Gastroesophageal sphincter (tissue), 4 donors: Measurements from ENCODE around the gene POLR3F. TPM values are rescaled to one million over a fixed set of nuclear protein-coding genes. Genes with fewer than 3 reads are reported as not detected.
"Not testable (repeated sequence)": the region's sequence is repeated elsewhere in the genome, so short reads cannot be mapped to it uniquely, and the experiment has no call there.

Source experiments
- ATAC-seq: fragments of 150-250 bp; one replicate; pipeline ENCODE4 v1.9.1; 2016; ENCODE audit warnings: mild to moderate bottlenecking, moderate library complexity
- H3K27ac ChIP-seq, 4 donors: fragments of 200-600 bp; sonication (generic) in 3 of 4; 1 replicate in 3 of 4; 2 replicates in 1 of 4; pipeline ENCODE4 v1.5.1; 2016 to 2019
- H3K27me3 ChIP-seq: fragments of 200-600 bp; sonication (generic); one replicate; pipeline ENCODE4 v1.5.1; 2019
- H3K36me3 ChIP-seq, 2 donors: fragments of 200-600 bp; sonication (generic); one replicate each; pipeline ENCODE4 v1.5.1; 2019; ENCODE audit warnings: control low read depth in 1 of 2
- H3K4me1 ChIP-seq, 3 donors: fragments of 200-600 bp; sonication (generic); 1 replicate in 2 of 3; 2 replicates in 1 of 3; pipeline ENCODE4 v1.5.1; 2016 to 2019; ENCODE audit warnings: control low read depth in 2 of 3
- H3K4me3 ChIP-seq, 2 donors: fragments of 200-600 bp; sonication (generic); one replicate each; pipeline ENCODE4 v1.5.1; 2019; ENCODE audit warnings: mild to moderate bottlenecking in 1 of 2, moderate library complexity in 1 of 2
- H3K9me3 ChIP-seq, 3 donors: fragments of 200-600 bp; sonication (generic); one replicate each; pipeline ENCODE4 v1.5.1; 2017 to 2019; ENCODE audit warnings: control low read depth in 2 of 3
- EP300 ChIP-seq: sonication (generic); formaldehyde crosslinking; IDR thresholded peaks from one replicate; pipeline ENCODE4 v1.6.1; 2017; ENCODE audit warnings: antibody characterized with exemption, mild to moderate bottlenecking
- POLR2A ChIP-seq, 2 donors: fragments of 450-650 bp; IDR thresholded peaks; one replicate each; pipeline ENCODE4 v1.6.1; 2017; ENCODE audit warnings: antibody characterized with exemption in 2 of 2, mild to moderate bottlenecking in 2 of 2, moderate library complexity in 1 of 2
- POLR2AphosphoS5 ChIP-seq: sonication (generic); formaldehyde crosslinking; IDR thresholded peaks from one replicate; pipeline ENCODE4 v1.6.1; 2017; ENCODE audit warnings: antibody characterized with exemption
- WGBS, 2 donors: methylation state at CpG; one replicate each; pipeline ENCODE4 v1.1.5; 2018; ENCODE audit warnings: low coverage in 1 of 2; 5-methylcytosine and 5-hydroxymethylcytosine counted together
- total RNA-seq, 4 donors: library from RNA; depleted of rRNA; stranded (reverse); fragments of >200 nt; gene quantifications; one replicate each; pipeline ENCODE4 v1.1.0, GENCODE V29; 2016
- TF ChIP-seq, protein P1 (sequence below), 4 experiments: fragments of 200-600 bp in 2 of 4; fragments of 450-650 bp in 2 of 4; sonication (generic) in 1 of 4; IDR thresholded peaks; one replicate each; pipeline ENCODE4 v1.5.1; 2017 to 2019; ENCODE audit warnings: antibody characterized with exemption in 4 of 4, mild to moderate bottlenecking in 2 of 4, moderate library complexity in 2 of 4

The POLR3F gene
- total RNA-seq, 4 donors from 2014 or later, result 8.7 to 16.4 (median 13.1) TPM

DNA sequence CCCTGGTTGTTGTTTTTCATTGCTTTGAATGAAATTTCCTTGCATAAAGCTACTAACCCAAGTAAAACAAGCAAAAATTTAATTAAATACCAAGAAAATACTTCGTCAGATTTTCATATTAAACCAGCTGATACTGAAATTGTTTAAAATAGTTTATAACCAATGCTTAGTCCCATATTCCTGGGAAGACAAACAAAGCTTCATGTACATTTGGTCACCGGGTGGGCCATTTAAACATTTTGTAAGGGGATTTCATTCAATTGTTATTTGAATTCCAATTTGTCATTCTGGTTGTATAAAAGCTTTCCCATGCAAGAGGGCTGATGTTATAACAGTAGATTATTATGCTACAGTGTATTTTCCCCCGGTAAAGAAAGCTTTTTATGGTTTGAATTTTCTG is 30.4 kb downstream of the POLR3F start:
- Histone ChIP-seq H3K27ac (peak overlapping the region in 3 of 4 donors; percentile 67 to 79 (median 69)), H3K9me3 (no peaks in the 10 kb centered on the region), H3K4me3 (peak overlapping the region in 1 of 2 donors; percentile 53), H3K27me3 (peaks cover 4% of the 10 kb centered on the region), H3K36me3 (peaks cover 0 to 14% of the 10 kb centered on the region in 2 donors), H3K4me1 (peaks cover 0 to 18% (median 6%) of the 10 kb centered on the region in 3 donors)
- no peak for TF ChIP-seq POLR2A (IDR thresholded peaks at IDR 0.05)
- TF ChIP-seq POLR2AphosphoS5, result no peak
- no peak for TF ChIP-seq EP300
- TF ChIP-seq, protein P1, sequence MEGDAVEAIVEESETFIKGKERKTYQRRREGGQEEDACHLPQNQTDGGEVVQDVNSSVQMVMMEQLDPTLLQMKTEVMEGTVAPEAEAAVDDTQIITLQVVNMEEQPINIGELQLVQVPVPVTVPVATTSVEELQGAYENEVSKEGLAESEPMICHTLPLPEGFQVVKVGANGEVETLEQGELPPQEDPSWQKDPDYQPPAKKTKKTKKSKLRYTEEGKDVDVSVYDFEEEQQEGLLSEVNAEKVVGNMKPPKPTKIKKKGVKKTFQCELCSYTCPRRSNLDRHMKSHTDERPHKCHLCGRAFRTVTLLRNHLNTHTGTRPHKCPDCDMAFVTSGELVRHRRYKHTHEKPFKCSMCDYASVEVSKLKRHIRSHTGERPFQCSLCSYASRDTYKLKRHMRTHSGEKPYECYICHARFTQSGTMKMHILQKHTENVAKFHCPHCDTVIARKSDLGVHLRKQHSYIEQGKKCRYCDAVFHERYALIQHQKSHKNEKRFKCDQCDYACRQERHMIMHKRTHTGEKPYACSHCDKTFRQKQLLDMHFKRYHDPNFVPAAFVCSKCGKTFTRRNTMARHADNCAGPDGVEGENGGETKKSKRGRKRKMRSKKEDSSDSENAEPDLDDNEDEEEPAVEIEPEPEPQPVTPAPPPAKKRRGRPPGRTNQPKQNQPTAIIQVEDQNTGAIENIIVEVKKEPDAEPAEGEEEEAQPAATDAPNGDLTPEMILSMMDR (IDR thresholded peaks at IDR 0.05), result no peak
- no peak for ATAC-seq
- 81 to 85% methylated on average over 3 of the region's 3 CpGs for WGBS, 2 donors

DNA sequence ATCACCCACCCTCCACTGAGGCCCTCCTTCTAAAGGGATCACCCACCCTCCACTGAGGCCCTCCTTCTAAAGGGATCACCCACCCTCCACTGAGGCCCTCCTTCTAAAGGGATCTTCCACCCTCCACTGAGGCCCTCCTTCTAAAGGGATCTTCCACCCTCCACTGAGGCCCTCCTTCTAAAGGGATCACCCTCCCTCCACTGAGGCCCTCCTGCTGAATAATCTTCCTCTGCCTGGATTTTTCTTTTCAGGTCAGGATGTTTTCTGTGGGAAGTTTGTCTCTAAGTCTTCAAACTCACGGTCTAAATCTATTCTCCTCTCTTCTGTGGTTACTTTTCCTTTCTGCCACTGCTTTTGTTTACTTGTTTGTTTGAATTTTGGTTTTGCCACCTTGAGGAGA is 34.5 kb downstream of the POLR3F start:
- 60 to 67% methylated on average over 1 of the region's 1 CpG for WGBS, 2 donors
- not testable (repeated sequence) for ATAC-seq, H3K36me3 ChIP-seq, H3K9me3 ChIP-seq, H3K4me1 ChIP-seq, H3K27ac ChIP-seq, H3K4me3 ChIP-seq
- peaks cover 34% of the 10 kb centered on the region for H3K27me3 ChIP-seq

GRCh38 chr20:18504479-18505060 is 37.4 kb downstream of the POLR3F start:
- ATAC-seq, result no peak
- WGBS, 2 donors, result 56 to 63% methylated on average over 6 to 7 of the region's 31 CpGs
- TF ChIP-seq, protein P1 (IDR thresholded peaks at IDR 0.05), result no peak
- TF ChIP-seq POLR2AphosphoS5, result peak; percentile 41
- Histone ChIP-seq H3K27me3 (peaks cover 34% of the 10 kb centered on the region), H3K27ac (peak overlapping the region in 1 of 4 donors; percentile 27), H3K36me3 (peaks cover 0 to under 1% of the 10 kb centered on the region in 2 donors), H3K4me1 (peaks cover 0 to 20% (median 7%) of the 10 kb centered on the region in 3 donors), H3K9me3 (no peaks in the 10 kb centered on the region), H3K4me3 (peak overlapping the region in 1 of 2 donors; percentile 15)

DNA sequence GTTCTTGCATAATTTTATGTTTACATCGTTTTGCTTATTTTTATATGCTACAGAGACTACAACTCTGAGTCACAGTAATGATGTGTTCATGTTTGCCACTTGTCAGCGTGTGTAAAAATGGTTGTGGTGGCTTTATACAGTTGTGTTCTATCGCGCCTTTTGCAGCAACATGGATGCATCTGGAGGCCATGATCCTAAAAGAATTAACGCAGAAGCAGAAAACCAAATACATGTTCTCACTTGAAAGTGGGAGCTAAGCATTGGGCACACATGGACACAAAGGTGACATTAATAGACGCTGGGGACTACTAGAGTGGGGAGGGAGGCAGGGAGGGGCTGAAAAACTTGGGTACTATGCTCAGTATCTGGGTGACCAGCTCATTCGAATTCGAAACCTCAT is 39.6 kb downstream of the POLR3F start:
- WGBS, 2 donors, result 50 to 57% methylated on average over 8 of the region's 8 CpGs
- Histone ChIP-seq H3K9me3 (no peaks in the 10 kb centered on the region), H3K4me1 (peaks cover 0 to 20% (median 7%) of the 10 kb centered on the region in 3 donors), H3K27me3 (peaks cover 34% of the 10 kb centered on the region), H3K4me3 (peak overlapping the region; percentile 68 to 76), H3K27ac (peak overlapping the region; percentile 84 to 97 (median 89)), H3K36me3 (peaks cover 0 to 22% of the 10 kb centered on the region in 2 donors)
- ATAC-seq, result no peak
- TF ChIP-seq POLR2A (IDR thresholded peaks at IDR 0.05) (no peak), EP300 (no peak), POLR2AphosphoS5 (no peak)
- TF ChIP-seq, protein P1 (IDR thresholded peaks at IDR 0.05), result no peak

GRCh38 chr20:18507218-18508191 is 40.3 kb downstream of the POLR3F start, which contains the start of gene SEC23B:
Gene SEC23B (plus strand): TSS chr20:18507940. CDS start chr20:18510836, 2,896 bp downstream.
- H3K4me3 ChIP-seq, result peak within 1 kb of the TSS; percentile 68 to 76
- peak within 1 kb of the TSS; percentile 84 to 97 (median 89) for H3K27ac ChIP-seq
- no peak for TF ChIP-seq EP300
- peak; percentile 92 for TF ChIP-seq POLR2AphosphoS5
- peak; percentile 79 to 91 for TF ChIP-seq POLR2A (IDR thresholded peaks at IDR 0.05)
- H3K4me1 ChIP-seq, result peaks cover 0 to 20% (median 7%) of the 10 kb centered on the region in 3 donors
- no peaks in the 10 kb centered on the region for H3K9me3 ChIP-seq
- peaks cover 30% of the 10 kb centered on the region for H3K27me3 ChIP-seq
- 0% methylated on average over 4 to 9 of the region's 69 CpGs for WGBS, 2 donors
- peak; percentile 99 for ATAC-seq
- peaks cover 0 to 27% of the 10 kb centered on the region in 2 donors for H3K36me3 ChIP-seq
